GM10248 (cell line): Measurements from ENCODE around the gene CRYBA4.

Experiments
- CTCF ChIA-PET: fragments of 300-600 bp; sonication (Branson Sonifier 250); formaldehyde crosslinking; extraction: SDS; loops from one replicate; lab custom pipeline; 2021; ENCODE audit warnings: antibody characterized with exemption; lab: Yijun Ruan, JAX
- POLR2A ChIA-PET: fragments of 350-650 bp; sonication (Branson Sonifier 250); formaldehyde crosslinking; extraction: SDS; loops from one replicate; lab custom pipeline; 2020; ENCODE audit warnings: antibody characterized with exemption; lab: Yijun Ruan, JAX
- DNase-seq: peaks from one replicate; pipeline ENCODE4 v3.0.0; 2012; ENCODE audit errors: extremely low spot score
- CTCF ChIP-seq: IDR thresholded peaks from 2 replicates; pipeline ENCODE4 v1.5.1; 2012; ENCODE audit warnings: mild to moderate bottlenecking, low read depth; ENCODE audit errors: extremely low read depth, missing control alignments, control extremely low read depth

CRYBA4 gene

DNA sequence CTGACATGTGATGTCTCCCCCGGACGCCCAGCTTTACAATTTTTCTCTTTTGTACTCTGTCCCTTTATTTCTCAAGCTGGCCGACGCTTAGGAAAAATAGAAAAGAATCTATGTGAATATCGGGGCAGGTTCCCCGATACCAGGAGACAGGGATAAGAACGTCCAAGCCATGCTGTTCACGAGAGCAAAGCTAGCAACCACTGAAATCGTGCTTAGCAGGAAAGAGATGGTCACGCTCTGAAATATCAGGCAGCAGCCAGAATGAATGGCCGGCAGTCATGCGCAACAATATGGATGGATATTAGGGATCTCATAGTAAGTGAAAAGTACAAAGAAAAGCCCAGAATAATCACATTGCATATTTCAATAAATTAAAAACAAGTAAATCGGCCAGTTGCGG lies 7.4 kb upstream of the CRYBA4 start:
- no peak for DNase-seq
- CTCF ChIA-PET, result no interaction called here
- no peak for TF ChIP-seq CTCF
- POLR2A ChIA-PET, result no interaction called here

GRCh38 chr22:26615149-26615548 lies 6.6 kb upstream of the CRYBA4 start:
- no peak for TF ChIP-seq CTCF
- ChIA-PET CTCF (no interaction called here), POLR2A (no interaction called here)
- DNase-seq, result peak; percentile 64

DNA sequence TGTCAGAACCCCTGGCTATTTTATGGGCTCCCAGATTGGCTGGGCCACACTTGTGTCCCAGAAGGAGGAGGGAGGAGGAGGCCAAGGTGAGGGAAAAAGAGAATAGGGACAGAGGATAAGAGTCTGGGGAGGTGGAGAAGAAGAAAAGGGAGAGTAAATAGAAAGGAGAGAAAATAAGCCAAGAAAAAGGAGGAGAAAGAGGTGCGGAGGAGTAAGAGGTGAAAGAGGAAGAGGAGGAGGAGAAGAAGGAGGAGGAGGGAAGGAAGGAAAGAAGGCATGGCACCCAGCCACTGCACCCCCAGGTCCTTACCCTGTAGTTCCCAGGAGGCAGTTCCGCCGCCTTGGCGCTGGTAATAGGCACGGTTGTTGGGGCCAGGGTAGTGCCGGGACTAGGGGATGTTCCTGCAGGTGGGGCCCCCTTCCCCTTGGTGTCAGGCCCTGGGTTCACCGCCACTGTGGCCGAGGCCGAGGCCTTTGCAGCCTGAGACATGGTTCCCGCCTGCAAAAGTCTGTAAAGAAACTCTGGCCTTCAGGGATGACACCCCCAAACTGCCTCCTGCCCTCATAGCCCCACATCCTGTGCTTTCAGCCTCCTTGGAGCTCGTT lies 5.8 kb upstream of the CRYBA4 start:
- ChIA-PET POLR2A (no interaction called here), CTCF (no interaction called here)
- no peak for DNase-seq
- no peak for TF ChIP-seq CTCF

DNA sequence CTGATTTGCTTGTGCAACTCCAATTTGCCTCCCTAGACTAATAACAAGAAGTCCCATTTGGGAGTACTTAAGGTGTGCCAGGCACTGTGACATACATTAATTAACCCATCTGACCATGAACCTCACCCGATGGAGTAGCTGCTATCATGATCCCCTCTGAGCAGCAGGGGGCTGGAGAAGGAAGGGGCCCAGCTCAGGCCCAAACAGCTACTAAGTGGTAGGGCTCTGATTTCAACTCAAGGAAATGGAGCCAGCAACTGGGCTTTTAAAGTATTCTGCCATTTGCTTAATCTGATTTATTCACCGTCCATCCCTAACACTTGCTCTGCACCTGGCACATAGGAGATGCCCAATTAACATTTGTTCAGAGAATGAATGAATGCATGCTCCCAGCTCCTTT lies 5.1 kb upstream of the CRYBA4 start:
- no peak for TF ChIP-seq CTCF
- ChIA-PET POLR2A (no interaction called here), CTCF (no interaction called here)
- no peak for DNase-seq

- TF ChIP-seq CTCF, result no peak
- no peak for DNase-seq
- ChIA-PET POLR2A (no interaction called here), CTCF (no interaction called here)
These were observed 4.2 kb upstream of the CRYBA4 start, which contains the start of gene CRYBB1 for GRCh38 chr22:26617271-26618199. CRYBB1 (minus strand) TSS chr22:26618027; CDS start chr22:26616319, 1,708 bp downstream.

DNA sequence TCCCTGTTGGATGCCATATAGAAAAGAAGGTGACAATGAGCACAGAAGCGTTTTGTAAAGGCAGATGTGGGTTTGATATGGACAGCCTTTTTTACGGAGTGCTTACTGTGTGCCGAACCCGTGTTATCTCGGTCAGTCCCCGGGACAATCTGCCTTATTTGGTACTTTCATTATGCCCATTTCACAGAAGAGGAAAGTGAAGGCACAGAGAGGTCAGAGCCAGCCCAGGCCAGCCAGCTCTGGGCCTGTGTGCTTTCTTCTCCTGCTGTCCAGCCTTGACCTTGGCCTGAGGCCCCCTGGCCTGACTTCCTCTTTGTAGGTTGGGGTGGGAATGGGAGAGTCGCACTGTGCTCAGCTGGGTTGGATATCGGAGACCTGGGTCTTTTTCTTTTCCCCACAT lies 3.3 kb upstream of the CRYBA4 start:
- CTCF ChIA-PET, result no interaction called here
- no peak for TF ChIP-seq CTCF
- POLR2A ChIA-PET, result no interaction called here
- no peak for DNase-seq
